HG03460 (cell line): ENCODE results near the gene PPP1R13B.
A peak's percentile ranks its signal among the peaks of the same experiment; 100 is the strongest.

Source experiments
- ATAC-seq: cut with Tn5 transposase; IDR thresholded peaks from one replicate; pipeline ENCODE4 v1.9.1; 2021; ENCODE audit not compliant: unreplicated experiment

PPP1R13B gene

GRCh38 chr14:103838117-103838516 lies 9.3 kb downstream of the PPP1R13B start:
- no peak for ATAC-seq

GRCh38 chr14:103836976-103837725 lies 10.2 kb downstream of the PPP1R13B start:
- ATAC-seq = no peak

GRCh38 chr14:103834956-103835355 lies 12.4 kb downstream of the PPP1R13B start:
- no peak for ATAC-seq

- no peak for ATAC-seq
Measured at GRCh38 chr14:103833711-103834110, 13.7 kb downstream of the PPP1R13B start.

- ATAC-seq = no peak
Measured at GRCh38 chr14:103832046-103832445, 15.3 kb downstream of the PPP1R13B start.

- no peak for ATAC-seq
Measured at GRCh38 chr14:103830511-103831270, 16.7 kb downstream of the PPP1R13B start.

- ATAC-seq = no peak
Measured at GRCh38 chr14:103828315-103828967, 18.9 kb downstream of the PPP1R13B start.

- no peak for ATAC-seq
Measured at GRCh38 chr14:103825101-103825500, 22.3 kb downstream of the PPP1R13B start.

GRCh38 chr14:103820908-103821307 lies 26.5 kb downstream of the PPP1R13B start:
- no peak for ATAC-seq

- no peak for ATAC-seq
Measured at GRCh38 chr14:103820382-103820781, 27.0 kb downstream of the PPP1R13B start.

- ATAC-seq = no peak
Measured at GRCh38 chr14:103819503-103820307, 27.7 kb downstream of the PPP1R13B start.

GRCh38 chr14:103818870-103819269 lies 28.5 kb downstream of the PPP1R13B start:
- ATAC-seq = no peak

- no peak for ATAC-seq
Measured at GRCh38 chr14:103818422-103818821, 29.0 kb downstream of the PPP1R13B start.

GRCh38 chr14:103817595-103817994 lies 29.8 kb downstream of the PPP1R13B start:
- ATAC-seq = no peak

- no peak for ATAC-seq
Measured at GRCh38 chr14:103816991-103817390, 30.4 kb downstream of the PPP1R13B start.

GRCh38 chr14:103815253-103815652 lies 32.1 kb downstream of the PPP1R13B start:
- ATAC-seq = no peak

GRCh38 chr14:103811189-103811588 lies 36.2 kb downstream of the PPP1R13B start:
- ATAC-seq = no peak

GRCh38 chr14:103808403-103809001 lies 38.9 kb downstream of the PPP1R13B start:
- no peak for ATAC-seq

GRCh38 chr14:103806805-103807204 lies 40.6 kb downstream of the PPP1R13B start:
- peak; percentile 82 for ATAC-seq

- ATAC-seq = no peak
Measured at GRCh38 chr14:103805708-103806107, 41.7 kb downstream of the PPP1R13B start.

GRCh38 chr14:103803661-103804060 lies 43.7 kb downstream of the PPP1R13B start:
- no peak for ATAC-seq
